ENCODE results near the gene DRD4. TPM values are rescaled to one million over a fixed set of nuclear protein-coding genes. Genes with fewer than 3 reads are reported as not detected.

The DRD4 gene
- total RNA-seq, 3 donors from 2014 or later = 0.13 to 0.28 TPM; not detected in 1

DNA sequence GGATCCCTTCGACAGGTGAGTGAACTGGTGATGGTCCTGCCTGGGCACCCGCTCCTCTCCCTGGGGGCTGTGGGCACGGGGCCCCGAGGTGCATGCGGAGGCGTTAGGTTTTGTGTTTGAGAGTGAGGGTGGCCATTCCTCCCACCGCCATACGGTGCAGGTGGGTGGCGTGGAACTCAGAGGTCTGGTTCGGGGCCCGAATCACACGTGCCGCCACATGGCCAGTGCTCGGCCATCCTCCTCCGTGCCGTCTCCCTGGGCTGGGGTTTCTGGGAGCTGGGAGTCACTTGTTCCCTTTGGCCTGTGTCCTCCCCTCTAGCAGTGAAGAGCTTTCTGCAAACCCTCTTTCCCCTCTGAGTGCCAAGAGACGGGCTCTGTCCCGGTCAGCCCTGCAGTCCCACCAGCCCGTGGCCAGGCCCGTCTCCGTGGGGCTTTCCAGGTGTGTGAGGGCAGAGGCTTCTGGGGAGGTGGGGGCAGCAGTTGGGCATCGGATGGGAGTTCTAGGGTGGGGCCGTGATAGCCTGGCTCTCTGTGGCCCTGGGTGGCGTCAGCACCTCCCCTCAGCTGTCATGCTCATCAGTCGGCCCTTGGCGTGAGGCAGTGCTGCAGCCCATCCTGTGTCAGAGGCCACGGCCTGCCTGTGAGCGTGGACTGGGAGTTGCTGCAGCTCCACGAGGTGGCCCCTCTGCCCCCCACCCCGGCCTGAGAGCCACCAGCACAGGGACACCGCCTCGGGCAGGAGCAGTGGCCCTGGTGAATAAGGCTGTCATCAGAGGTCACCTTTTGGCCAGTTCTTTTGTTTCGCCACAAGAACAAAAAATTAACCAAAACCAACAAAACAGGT lies 31.6 kb upstream of the DRD4 start:
- Mint-ChIP-seq H3K4me1 (ENCODE audit: low read depth) (no peaks in the 10 kb centered on the region), H3K9me3 (no peaks in the 10 kb centered on the region), H3K36me3 (ENCODE audit: insufficient read depth) (peaks cover 17% of the 10 kb centered on the region), H3K4me3 (no peak overlapping the region), H3K27me3 (ENCODE audit: low read depth) (no peaks in the 10 kb centered on the region)
- no peak for DNase-seq
- ATAC-seq = no peak

DNA sequence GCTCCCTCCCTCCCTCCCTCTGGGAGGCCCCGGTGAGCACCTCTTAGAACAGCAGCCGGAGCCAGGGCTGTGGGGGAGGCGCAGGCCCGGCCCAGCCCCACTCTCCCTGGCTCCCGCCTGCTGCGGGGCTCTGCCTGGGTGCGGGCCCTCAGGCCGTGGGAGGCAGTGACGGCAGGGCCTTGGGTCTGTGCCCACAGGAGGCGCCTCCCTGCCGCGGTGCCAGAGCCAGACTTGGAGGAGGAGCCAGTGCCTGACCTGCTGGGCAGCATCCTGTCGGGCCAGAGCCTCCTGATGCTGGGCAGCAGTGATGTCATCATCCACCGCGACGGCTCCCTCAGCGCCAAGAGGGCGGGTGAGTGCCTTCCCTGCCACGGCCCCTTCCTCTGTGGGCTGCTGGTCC lies 30.8 kb upstream of the DRD4 start:
- DNase-seq (no peak), ATAC-seq (no peak)
- Mint-ChIP-seq H3K36me3 (ENCODE audit: insufficient read depth) (peaks cover 20% of the 10 kb centered on the region), H3K9me3 (no peaks in the 10 kb centered on the region), H3K4me1 (ENCODE audit: low read depth) (no peaks in the 10 kb centered on the region), H3K4me3 (no peak overlapping the region), H3K27me3 (ENCODE audit: low read depth) (no peaks in the 10 kb centered on the region)

DNA sequence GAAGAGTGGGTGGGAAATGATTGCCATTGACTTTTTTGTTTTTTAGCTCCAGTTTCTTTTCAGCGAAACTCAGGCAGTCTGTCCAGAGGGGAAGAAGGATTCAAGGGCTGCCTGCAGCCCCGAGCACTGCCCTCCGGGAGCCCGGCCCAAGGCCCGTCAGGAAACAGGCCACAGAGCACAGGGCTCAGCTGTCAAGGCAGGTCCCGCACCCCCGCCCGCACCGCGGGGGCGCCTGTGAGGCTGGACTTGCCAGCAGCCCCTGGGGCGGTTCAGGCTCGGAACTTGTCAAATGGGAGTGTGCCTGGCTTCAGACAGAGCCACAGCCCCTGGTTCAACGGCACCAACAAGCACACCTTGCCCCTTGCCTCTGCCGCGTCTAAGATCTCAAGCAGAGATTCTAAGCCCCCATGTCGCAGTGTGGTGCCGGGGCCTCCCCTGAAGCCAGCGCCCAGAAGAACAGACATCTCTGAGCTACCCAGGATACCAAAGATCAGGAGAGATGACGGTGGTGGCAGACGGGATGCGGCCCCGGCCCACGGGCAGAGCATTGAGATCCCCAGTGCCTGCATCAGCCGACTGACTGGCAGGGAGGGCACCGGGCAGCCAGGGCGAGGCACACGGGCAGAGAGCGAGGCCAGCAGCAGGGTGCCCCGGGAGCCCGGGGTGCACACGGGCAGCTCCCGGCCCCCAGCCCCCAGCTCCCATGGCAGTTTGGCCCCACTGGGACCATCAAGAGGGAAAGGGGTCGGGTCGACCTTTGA lies 29.9 kb upstream of the DRD4 start:
- no peak for DNase-seq
- no peaks in the 10 kb centered on the region for H3K9me3 Mint-ChIP-seq
- no peak overlapping the region for H3K4me3 Mint-ChIP-seq
- ATAC-seq = no peak
- H3K4me1 Mint-ChIP-seq (ENCODE audit: low read depth) = no peaks in the 10 kb centered on the region
- no peaks in the 10 kb centered on the region for H3K27me3 Mint-ChIP-seq (ENCODE audit: low read depth)
- peaks cover 20% of the 10 kb centered on the region for H3K36me3 Mint-ChIP-seq (ENCODE audit: insufficient read depth)

DNA sequence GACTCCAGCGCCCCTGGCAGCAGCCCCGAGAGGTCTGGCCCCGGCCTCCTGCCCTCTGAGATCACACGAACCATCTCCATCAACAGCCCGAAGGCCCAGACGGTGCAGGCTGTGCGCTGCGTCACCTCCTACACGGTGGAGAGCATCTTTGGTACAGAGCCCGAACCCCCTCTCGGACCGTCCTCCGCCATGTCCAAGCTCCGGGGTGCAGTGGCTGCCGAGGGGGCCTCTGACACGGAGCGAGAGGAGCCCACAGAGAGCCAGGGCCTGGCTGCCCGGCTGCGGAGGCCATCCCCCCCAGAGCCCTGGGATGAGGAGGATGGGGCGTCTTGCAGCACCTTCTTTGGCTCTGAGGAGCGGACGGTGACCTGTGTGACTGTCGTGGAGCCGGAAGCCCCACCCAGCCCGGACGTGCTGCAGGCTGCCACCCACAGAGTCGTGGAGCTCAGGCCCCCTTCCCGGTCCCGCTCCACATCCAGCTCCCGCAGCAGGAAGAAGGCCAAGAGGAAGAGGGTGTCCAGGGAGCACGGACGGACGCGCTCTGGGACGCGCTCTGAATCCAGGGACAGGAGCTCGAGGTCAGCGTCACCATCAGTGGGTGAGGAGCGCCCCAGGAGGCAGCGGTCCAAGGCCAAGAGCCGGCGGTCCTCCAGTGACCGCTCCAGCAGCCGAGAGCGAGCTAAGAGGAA lies 29.0 kb upstream of the DRD4 start:
- H3K9me3 Mint-ChIP-seq = no peaks in the 10 kb centered on the region
- ATAC-seq (no peak), DNase-seq (no peak)
- H3K4me3 Mint-ChIP-seq = no peak overlapping the region
- H3K27me3 Mint-ChIP-seq (ENCODE audit: low read depth) = no peaks in the 10 kb centered on the region
- H3K36me3 Mint-ChIP-seq (ENCODE audit: insufficient read depth) = peaks cover 22% of the 10 kb centered on the region
- H3K4me1 Mint-ChIP-seq (ENCODE audit: low read depth) = peaks cover 2% of the 10 kb centered on the region

DNA sequence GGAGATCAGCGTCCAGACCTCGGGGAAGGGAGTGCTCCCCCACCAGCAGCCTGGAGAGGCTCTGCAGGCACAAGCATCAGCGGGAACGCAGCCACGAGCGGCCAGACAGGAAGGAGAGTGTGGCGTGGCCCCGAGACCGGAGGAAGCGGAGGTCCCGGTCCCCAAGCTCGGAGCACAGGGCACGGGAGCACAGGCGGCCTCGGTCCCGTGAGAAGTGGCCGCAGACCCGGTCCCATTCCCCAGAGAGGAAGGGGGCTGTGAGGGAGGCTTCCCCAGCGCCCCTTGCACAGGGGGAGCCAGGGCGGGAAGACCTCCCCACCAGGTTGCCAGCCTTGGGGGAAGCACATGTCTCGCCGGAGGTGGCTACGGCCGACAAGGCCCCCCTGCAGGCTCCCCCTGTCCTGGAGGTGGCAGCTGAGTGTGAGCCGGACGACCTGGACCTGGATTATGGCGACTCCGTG lies 28.2 kb upstream of the DRD4 start:
- ATAC-seq (no peak), DNase-seq (no peak)
- Mint-ChIP-seq H3K9me3 (no peaks in the 10 kb centered on the region), H3K4me1 (ENCODE audit: low read depth) (peaks cover 2% of the 10 kb centered on the region), H3K36me3 (ENCODE audit: insufficient read depth) (peaks cover 22% of the 10 kb centered on the region), H3K4me3 (no peak overlapping the region), H3K27me3 (ENCODE audit: low read depth) (no peaks in the 10 kb centered on the region)

DNA sequence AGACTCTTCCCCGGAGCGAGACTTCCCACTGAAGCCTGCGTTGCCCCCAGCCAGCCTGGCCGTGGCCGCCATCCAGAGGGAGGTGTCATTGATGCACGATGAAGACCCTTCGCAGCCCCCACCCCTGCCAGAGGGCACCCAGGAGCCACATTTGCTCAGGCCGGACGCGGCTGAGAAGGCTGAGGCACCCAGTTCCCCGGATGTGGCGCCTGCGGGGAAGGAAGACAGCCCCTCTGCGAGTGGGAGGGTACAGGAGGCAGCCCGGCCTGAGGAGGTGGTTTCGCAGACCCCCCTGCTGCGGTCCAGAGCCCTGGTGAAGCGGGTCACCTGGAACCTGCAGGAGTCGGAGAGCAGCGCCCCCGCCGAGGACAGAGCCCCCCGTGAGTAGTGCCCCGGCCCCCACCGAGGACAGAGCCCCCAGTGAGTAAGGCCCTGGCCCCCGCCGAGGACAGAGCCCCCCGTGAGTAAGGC lies 27.7 kb upstream of the DRD4 start:
- DNase-seq (no peak), ATAC-seq (no peak)
- Mint-ChIP-seq H3K4me1 (ENCODE audit: low read depth) (peaks cover 6% of the 10 kb centered on the region), H3K4me3 (no peak overlapping the region), H3K27me3 (ENCODE audit: low read depth) (no peaks in the 10 kb centered on the region), H3K36me3 (ENCODE audit: insufficient read depth) (peaks cover 18% of the 10 kb centered on the region), H3K9me3 (no peaks in the 10 kb centered on the region)

DNA sequence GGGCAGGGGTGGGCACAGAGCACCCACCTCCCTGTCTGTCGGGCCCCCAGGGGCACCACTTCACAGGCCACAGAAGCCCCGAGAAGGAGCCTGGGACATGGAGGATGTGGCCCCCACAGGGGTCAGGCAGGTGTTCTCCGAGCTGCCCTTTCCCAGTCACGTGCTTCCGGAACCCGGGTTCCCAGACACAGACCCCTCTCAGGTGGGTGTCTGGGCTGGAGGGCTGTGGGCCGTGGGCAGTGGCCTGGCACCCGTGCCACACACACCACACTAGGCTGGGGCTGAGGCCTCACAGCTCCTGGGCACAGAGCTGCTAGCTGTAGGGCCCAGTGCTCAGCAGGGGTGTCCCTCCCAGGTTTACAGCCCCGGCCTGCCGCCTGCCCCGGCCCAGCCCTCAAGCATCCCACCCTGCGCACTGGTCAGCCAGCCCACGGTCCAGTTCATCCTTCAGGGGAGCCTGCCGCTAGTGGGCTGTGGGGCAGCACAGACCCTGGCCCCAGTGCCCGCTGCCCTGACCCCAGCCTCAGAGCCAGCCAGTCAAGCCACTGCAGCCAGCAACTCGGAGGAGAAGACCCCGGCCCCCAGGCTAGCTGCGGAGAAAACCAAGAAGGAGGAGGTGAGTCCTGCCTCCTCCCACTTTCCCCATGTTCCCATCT lies 26.8 kb upstream of the DRD4 start:
- DNase-seq (no peak), ATAC-seq (no peak)
- no peaks in the 10 kb centered on the region for H3K9me3 Mint-ChIP-seq
- H3K4me3 Mint-ChIP-seq = no peak overlapping the region
- H3K27me3 Mint-ChIP-seq (ENCODE audit: low read depth) = no peaks in the 10 kb centered on the region
- peaks cover 10% of the 10 kb centered on the region for H3K4me1 Mint-ChIP-seq (ENCODE audit: low read depth)
- peaks cover 14% of the 10 kb centered on the region for H3K36me3 Mint-ChIP-seq (ENCODE audit: insufficient read depth)

DNA sequence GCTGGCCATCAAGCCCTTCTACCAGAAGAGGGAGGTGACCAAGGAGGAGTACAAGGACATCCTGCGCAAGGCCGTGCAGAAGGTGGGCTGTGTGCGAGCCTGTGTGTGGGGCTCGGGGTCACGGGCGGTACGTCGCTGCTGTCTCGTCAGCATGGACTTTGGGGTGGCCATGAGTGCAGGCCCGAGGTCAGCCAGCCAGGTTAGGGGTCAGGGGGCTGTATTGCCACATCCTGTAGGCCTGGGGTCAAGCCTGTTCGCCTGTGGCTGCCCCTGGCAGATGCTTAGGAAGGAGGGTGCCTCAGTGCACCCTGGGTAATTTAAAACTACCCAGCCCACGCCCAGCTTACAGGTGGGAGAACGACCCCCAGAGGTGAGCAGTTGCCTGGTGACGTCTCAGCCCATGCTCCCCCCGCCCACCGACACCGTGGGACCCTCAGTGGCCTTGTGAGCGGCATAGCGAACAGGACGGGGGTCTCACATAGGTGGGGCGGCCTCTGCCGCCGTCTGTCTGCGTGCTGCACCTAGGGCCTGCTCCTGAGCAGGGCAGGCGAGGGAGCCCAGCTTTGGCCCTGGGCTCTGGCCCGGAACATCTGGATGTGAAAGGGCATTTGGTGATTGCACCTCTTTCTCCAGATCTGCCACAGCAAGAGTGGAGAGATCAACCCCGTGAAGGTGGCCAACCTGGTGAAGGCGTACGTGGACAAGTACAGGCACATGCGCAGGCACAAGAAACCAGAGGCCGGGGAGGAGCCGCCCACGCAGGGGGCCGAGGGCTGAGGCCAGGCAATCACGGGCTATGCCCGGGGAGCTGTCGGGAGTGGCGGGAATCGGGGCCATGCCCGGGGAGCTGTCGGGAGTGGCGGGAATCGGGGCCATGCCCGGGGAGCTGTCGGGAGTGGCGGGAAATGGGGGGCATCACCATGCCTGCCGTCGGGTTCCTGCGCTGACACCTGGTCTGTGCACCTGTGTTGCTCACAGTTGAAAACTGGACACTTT lies 25.8 kb upstream of the DRD4 start:
- Mint-ChIP-seq H3K4me3 (no peak overlapping the region), H3K27me3 (ENCODE audit: low read depth) (no peaks in the 10 kb centered on the region), H3K9me3 (no peaks in the 10 kb centered on the region), H3K36me3 (ENCODE audit: insufficient read depth) (peaks cover 14% of the 10 kb centered on the region), H3K4me1 (ENCODE audit: low read depth) (peaks cover 14% of the 10 kb centered on the region)
- ATAC-seq (no peak), DNase-seq (no peak)

DNA sequence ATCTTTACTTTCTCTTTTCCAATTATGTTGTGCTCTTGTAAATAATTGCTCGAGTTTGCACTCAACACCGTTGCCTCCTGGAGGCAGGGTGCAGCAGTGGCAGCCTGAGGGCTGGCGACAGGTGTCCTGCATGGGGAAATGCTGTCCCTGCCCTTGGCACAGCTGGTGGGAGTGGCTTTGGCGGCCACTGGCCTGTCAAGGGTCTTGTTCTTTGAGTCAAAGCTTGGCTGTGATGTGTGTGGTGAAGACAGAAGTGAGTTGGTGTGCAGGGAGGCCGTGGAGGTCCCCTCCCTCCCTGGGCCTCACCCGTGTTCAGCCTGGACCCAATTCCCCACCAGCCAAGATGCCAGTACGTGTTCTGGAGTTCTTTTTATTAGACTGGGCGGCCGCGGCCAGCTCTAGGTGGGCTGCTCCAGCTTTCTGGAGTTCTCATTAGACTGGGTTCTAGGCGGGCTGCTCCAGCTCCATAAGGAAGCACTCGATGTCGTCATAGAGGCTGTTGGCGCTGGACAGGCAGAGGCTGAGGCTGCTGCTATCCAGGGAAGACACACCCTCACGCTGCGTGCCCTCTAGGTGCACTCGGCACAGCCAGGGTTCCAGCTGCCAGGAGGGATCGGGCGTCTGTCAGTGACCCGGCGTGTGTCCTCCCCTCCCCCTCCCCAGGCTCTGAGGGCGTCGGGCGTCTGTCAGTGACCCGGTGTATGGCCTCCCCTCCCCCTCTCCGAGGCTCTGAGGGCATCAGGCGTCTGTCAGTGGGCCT lies 24.7 kb upstream of the DRD4 start:
- DNase-seq (no peak), ATAC-seq (no peak)
- H3K27me3 Mint-ChIP-seq (ENCODE audit: low read depth) = no peaks in the 10 kb centered on the region
- H3K4me3 Mint-ChIP-seq = peak overlapping the region; percentile 54
- H3K9me3 Mint-ChIP-seq = no peaks in the 10 kb centered on the region
- peaks cover 7% of the 10 kb centered on the region for H3K36me3 Mint-ChIP-seq (ENCODE audit: insufficient read depth)
- H3K4me1 Mint-ChIP-seq (ENCODE audit: low read depth) = peaks cover 15% of the 10 kb centered on the region

DNA sequence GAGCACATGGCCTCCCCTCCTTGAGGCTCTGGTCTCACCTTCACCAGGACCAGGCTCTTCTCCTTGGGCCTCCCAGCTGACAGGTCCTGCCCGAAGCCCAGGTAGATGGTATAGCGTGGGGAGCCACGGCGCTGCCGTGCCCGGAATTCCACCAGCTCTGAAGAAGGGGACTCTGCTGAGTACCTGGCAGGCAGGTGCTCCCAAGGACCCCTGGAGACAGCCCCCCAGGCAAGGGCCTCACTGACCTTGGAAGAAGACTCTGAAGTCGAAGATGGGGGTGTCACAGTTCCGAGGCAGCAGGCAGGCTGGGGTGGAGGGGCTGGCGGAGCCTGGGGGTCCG lies 24.1 kb upstream of the DRD4 start:
- Mint-ChIP-seq H3K27me3 (ENCODE audit: low read depth) (no peaks in the 10 kb centered on the region), H3K36me3 (ENCODE audit: insufficient read depth) (peaks cover 7% of the 10 kb centered on the region), H3K4me1 (ENCODE audit: low read depth) (peaks cover 15% of the 10 kb centered on the region), H3K9me3 (no peaks in the 10 kb centered on the region), H3K4me3 (no peak overlapping the region)
- no peak for ATAC-seq
- no peak for DNase-seq

DNA sequence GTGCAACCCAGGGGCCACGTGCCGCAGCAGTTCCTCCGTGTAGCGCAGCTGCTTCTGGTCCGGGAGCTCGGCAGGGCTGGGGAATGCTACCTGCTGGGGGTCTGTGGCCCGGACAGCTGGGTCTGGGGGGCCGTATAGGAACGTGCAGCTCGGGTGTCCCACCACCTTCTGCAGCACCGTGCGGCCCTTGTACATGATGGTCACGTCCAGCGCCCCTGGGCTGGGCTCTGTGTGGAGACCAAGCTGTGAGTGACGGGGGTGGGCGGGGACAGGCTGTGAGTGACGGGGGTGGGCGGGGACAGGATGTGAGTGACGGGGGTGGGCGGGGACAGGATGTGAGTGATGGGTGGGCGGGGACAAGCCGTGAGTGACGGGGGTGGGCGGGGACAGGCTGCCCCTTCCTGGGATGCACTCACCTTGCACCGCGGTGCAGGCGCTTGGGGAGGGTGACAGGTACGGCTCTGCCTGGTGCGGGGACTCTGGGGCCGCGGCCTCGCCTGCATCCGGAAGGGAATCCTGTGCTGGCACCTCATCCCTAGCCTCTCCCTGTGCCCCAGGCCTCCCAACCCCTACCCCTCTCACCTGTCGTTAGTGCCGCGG lies 23.6 kb upstream of the DRD4 start:
- ATAC-seq (peak; percentile 33 to 47), DNase-seq (peak; percentile 87)
- peaks cover 7% of the 10 kb centered on the region for H3K36me3 Mint-ChIP-seq (ENCODE audit: insufficient read depth)
- H3K9me3 Mint-ChIP-seq = no peaks in the 10 kb centered on the region
- H3K27me3 Mint-ChIP-seq (ENCODE audit: low read depth) = no peaks in the 10 kb centered on the region
- peaks cover 15% of the 10 kb centered on the region for H3K4me1 Mint-ChIP-seq (ENCODE audit: low read depth)
- H3K4me3 Mint-ChIP-seq = peak overlapping the region; percentile 26

DNA sequence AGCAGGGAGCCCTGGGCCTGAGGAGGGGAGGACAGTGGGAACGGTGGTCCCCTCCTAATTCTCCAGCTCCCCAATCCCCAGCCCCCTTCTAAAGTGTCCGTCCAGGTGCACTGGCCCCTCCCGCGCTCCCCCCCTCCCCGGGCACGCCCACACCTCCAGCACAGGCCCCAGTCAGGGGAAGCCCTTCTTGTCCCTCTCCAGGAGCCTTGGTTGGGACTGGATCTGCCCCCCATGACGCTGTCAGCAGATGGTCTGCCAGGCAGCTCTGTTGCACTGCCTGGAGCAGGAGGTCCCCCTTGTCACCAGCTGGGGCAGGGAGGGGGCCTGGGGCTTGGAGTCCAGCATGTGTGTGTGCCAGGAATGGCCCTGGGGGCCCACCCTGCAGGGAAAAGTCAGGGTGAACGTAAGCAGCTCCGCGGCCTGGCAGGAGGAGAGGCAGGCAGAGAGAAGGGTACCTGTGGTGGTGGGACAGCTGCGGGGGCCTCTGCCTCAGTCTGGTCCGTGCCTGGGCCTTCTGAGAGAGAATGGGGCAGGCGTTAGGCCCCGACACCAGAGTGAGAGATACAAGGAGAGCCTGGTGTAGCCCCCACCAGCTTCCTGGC lies 22.9 kb upstream of the DRD4 start:
- DNase-seq = no peak
- ATAC-seq = no peak
- Mint-ChIP-seq H3K36me3 (ENCODE audit: insufficient read depth) (peaks cover 7% of the 10 kb centered on the region), H3K9me3 (no peaks in the 10 kb centered on the region), H3K27me3 (ENCODE audit: low read depth) (no peaks in the 10 kb centered on the region), H3K4me1 (ENCODE audit: low read depth) (peaks cover 15% of the 10 kb centered on the region), H3K4me3 (peak overlapping the region; percentile 73)
